K562 (cell line): ENCODE data around the gene LRP1. TPM values are rescaled to one million over a fixed set of nuclear protein-coding genes. Genes with fewer than 3 reads are reported as not detected.

Source experiments
- polyA plus RNA-seq, 8 experiments: library from polyadenylated mRNA; depleted of rRNA in 4 of 8; stranded (reverse) in 5 of 8; unstranded in 3 of 8; fragments of >200 nt; fragmentation: Nextera tagmentation in 2 of 8; fragmentation: Illumina TruSeq in 1 of 8; extraction: Ambion mirVana in 2 of 8; extraction: Trizol in 1 of 8; gene quantifications; 2 replicates each; pipeline versions ENCODE4 v1.2.1 to v1.2.3, GENCODE V29; 2011 to 2014; ENCODE audit warnings: inconsistent platforms in 1 of 8, missing spikeins in 1 of 8
- total RNA-seq, 7 experiments: library from RNA; depleted of rRNA in 6 of 7; stranded (reverse); fragments of >200 nt in 6 of 7; fragmentation: Illumina TruSeq in 2 of 7; extraction: Trizol in 2 of 7; gene quantifications; 2 replicates each; pipeline versions ENCODE4 v1.2.1 to v1.2.3, GENCODE V29; 2011 to 2021; ENCODE audit warnings: low replicate concordance in 1 of 7
- TF ChIP-seq, protein P1 (sequence below), 2 experiments: fragments of 450-650 bp; IDR thresholded peaks; 2 replicates each; pipeline ENCODE4 v1.6.1; 2016; ENCODE audit warnings: mild to moderate bottlenecking in 2 of 2, borderline replicate concordance in 1 of 2, low read depth in 1 of 2, moderate library complexity in 1 of 2

Gene LRP1
- total and polyA plus RNA-seq, 9 of the 15 experiments (the other 6 are each of a cell fraction or from before 2014, with no cell fraction given): 0.04 to 0.64 (median 0.19) TPM; not detected in 2

DNA sequence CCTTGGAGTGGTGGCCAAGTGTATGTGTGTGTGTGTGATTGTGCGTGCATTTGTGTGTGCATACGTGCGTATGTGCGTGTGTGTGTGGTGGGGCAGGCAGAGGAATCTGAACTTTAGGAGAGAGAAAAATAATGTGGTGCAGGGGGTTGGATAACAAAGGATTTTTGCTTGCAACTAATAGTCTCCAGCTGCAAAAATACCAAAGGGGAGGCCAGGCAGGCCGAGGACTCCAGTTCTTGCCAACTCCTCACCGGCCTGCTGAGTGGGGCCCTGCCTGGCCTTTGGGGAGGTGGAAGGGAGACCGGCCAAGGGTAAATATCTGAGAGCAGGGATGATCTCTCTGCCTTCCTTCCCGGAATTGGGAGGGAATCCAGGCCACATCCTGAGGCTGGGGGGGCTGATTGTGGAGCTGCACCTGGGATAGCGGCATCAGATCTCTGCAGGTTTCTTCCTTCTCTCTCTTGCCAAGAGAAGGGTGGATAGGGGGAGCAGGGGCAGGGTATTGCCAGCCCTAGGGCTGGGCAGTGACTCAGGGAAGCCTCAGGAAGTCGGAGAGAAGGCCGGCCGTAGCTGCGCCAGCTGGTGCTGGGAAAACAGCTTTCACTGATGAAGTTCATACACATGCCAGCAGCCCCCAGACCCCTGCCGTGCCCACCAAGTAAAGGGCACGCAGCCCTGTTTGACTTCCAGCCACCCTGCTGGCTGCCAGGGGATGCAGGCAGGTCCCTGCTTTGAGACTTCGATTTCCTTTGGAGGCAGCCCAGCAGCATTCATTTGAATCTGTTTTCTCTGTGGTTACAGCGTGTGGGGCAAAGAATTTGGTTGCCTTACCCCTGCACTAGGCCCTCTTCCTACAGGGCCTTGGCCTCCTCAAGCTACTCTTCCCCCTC, 23.7 kb downstream of the LRP1 start (continued):
- TF ChIP-seq, protein P1, sequence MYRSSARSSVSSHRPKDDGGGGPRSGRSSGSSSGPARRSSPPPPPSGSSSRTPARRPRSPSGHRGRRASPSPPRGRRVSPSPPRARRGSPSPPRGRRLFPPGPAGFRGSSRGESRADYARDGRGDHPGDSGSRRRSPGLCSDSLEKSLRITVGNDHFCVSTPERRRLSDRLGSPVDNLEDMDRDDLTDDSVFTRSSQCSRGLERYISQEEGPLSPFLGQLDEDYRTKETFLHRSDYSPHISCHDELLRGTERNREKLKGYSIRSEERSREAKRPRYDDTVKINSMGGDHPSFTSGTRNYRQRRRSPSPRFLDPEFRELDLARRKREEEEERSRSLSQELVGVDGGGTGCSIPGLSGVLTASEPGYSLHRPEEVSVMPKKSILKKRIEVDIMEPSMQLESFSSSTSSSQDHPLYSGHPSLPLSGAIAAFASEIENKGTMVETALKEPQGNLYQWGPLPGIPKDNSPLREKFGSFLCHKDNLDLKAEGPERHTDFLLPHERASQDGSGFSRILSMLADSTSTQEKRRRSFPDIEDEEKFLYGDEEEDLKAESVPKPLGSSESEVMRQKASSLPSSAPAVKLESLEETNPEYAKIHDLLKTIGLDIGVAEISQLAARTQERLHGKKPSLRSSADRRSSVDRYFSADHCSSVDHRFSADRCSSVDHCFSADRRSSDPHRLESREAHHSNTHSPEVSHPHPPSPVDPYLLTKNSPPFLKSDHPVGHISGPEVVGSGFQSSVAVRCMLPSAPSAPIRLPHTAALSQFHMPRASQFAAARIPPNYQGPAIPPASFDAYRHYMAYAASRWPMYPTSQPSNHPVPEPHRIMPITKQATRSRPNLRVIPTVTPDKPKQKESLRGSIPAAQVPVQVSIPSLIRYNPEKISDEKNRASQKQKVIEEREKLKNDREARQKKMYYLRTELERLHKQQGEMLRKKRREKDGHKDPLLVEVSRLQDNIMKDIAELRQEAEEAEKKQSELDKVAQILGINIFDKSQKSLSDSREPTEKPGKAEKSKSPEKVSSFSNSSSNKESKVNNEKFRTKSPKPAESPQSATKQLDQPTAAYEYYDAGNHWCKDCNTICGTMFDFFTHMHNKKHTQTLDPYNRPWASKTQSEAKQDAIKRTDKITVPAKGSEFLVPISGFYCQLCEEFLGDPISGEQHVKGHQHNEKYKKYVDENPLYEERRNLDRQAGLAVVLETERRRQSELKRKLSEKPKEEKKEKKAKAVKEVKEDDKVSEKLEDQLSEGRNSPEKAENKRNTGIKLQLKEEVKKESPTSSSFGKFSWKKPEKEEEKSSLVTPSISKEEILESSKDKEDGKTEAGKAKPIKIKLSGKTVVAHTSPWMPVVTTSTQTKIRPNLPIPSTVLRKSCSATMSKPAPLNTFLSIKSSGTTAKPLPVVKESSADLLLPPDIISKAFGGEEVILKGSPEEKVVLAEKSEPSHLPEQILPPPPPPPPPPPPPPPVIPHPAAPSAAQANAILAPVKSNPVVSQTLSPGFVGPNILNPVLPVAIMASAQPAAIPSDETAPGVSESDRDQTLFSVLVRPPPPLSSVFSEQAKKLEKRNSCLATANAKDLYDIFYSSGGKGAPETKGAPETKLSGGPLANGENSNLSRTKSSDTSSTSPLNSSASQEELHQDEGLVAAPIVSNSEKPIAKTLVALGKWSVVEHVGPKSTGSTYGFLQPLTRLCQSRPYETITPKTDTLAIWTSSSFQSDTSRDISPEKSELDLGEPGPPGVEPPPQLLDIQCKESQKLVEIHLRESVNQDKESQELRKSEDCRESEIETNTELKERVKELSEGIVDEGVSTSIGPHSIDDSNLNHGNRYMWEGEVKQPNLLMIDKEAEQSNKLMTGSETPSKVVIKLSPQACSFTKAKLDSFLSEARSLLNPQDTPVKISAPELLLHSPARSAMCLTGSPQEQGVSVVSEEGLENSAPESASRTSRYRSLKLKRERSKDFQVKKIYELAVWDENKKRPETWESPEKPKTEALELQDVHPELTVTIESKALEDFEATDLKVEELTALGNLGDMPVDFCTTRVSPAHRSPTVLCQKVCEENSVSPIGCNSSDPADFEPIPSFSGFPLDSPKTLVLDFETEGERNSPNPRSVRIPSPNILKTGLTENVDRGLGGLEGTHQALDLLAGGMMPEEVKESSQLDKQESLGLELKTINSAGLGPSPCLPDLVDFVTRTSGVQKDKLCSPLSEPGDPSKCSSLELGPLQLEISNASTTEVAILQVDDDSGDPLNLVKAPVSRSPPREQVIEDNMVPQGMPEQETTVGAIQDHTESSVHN (IDR thresholded peaks at IDR 0.05; ENCODE audit: borderline replicate concordance in 1 of 2, low read depth in 1 of 2): no peak
